G401.6 (cell line): ENCODE results near the gene POLR2L.

ENCODE experiments used
- FAIRE-seq: peaks from 2 replicates; lab custom pipeline; 2012; peaks lifted over from hg19 to GRCh38; lab: Jason Lieb, UNC

POLR2L gene

DNA sequence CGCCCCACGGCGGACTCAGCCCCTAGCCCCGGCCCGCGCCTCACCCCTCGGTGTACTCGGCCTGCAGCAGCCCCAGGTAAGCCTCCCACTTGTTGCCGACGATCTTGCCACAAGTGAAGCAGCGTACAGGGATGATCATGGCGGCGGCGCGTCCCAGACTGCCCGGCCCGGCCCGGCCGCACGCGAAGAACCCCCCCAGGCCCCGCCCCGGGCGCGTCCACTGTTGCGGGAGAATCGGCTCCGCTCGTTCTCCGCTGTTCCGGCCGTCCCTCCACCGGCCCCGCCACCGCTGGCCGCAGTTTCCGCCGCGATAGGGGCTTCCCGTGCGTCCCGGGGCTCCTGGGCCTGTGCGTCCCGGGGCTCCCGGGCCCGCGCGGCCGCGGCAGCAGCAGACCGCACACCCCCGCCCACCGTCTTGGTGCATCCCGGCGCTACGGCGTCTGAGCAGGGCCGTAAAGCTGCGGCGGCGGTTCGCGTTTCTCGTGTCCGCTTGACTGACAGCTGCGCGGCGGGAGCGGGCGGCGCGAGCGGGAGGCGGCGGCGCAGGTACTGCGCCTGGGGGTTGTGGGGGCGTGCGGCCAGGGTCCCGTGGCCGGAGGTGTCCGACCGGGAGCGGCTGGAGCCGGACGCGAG, at the start of gene POLR2L, which contains the start of gene TSPAN4:
POLR2L (minus strand) TSS at position 160 of the 633 bp plus-strand sequence; CDS start at position 139, 21 bp downstream.
TSPAN4 (plus strand) TSS at position 483 of the 633 bp plus-strand sequence. CDS start 7,453 bp downstream, outside the sequence.
- no peak for FAIRE-seq

- no peak for FAIRE-seq
These were observed 48.6 kb upstream of the POLR2L start for GRCh38 chr11:890794-891540.

- no peak for FAIRE-seq
These were observed 47.6 kb upstream of the POLR2L start for GRCh38 chr11:889687-890475.

DNA sequence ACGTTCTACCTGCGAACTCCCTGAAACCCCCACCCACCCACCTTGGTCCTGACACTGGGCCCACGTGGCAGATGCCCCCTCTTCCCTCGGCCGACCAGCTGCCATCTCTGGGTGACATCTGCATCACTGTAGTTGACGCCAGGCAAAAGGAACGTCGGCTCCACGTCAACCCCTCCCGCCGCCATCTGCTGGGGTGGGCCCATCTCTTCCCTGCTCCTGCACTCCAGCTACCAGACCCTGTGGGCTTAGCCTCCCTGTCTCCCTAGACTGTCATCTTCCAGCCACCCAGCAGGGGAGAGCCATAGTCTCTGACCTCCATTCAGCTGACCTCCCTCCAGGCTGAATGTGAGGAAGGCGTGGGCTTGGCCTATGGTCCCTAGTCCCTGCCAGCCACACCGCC, 46.9 kb upstream of the POLR2L start:
- FAIRE-seq = no peak

GRCh38 chr11:888310-889212, 46.2 kb upstream of the POLR2L start:
- FAIRE-seq = no peak

DNA sequence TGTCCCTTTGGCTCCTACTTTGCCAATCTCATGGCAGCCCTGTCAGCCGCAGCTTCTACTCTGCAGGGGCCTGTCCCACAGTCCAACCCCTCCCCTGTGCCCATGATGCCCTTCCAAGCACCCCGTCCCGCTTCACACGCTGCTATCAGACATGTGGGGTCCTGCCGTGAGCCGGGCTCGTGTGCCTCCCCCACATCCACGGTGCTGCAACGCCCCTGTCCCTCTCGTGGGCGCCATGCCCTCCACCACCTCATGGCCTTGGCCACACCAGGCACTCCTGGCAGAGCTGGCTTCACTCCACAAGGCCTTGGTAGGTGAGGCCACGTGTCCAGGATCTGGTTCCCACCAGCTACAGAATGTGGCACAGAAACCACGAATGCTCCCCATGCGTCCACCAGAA, 45.3 kb upstream of the POLR2L start:
- no peak for FAIRE-seq

GRCh38 chr11:886568-886967, 44.2 kb upstream of the POLR2L start:
- no peak for FAIRE-seq

DNA sequence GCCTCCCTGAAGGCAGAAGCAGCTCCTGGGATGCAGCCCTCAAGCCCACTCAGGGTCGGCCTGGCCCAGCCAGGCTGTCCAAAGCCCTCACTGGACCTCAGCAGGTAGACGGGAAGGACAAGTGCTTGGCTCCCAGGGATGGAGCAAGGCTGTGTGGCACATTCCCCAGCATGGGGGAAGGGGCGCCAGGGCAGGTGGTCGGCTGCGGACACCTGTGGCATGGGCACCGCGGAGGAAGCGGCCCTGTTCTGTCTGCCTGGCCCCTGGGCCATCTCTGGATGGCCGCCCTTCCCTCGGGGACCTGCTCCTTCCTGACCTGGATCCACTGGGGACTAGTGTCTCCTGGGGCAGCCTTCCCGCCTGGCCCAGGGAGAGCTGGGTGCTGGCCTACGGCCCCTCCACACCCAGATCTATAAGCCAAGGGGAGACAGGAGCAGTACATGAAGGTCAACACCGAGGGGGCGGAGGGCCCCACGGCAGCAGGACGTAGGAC, 42.3 kb upstream of the POLR2L start:
- FAIRE-seq = no peak

DNA sequence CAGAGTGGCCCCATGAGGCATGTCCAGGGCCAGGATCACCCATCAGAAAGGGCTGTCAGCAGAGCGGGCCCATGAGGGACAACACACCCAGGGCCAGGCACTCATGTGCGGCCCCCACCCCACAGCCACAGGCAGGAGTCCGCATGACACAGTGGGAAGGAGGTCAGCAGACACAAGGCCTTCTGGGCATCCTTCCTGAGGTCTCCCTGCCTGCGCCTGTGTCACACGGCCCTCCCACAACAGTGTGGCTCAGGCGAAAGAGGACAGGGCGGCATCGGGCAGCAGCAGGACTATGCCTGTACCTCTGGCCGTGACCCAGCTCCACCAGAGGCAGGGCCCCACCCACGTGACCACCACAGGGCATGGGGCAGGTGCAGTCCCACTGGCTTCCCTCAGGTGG, 41.2 kb upstream of the POLR2L start:
- FAIRE-seq = no peak

- no peak for FAIRE-seq
These were observed 40.3 kb upstream of the POLR2L start for GRCh38 chr11:882596-882995.

DNA sequence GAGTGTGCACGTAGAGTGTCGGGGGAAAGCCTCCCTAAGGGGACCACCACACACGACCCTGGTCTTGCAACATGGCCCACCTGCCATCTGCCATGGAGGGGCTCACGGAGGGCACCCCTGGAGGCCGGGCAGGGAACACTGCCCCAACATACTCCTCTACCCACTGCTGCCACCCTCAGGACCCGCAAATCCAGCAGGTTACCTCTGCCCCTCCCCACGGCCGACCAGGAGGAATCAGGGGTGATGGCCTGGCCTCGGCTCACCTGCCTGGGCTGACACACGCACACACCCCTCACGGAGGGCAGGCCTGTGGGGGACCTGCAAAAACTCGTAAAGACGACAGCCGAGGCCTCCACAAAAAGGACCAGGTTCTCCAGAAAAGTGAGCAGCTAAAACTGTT, 38.1 kb upstream of the POLR2L start:
- FAIRE-seq = no peak

DNA sequence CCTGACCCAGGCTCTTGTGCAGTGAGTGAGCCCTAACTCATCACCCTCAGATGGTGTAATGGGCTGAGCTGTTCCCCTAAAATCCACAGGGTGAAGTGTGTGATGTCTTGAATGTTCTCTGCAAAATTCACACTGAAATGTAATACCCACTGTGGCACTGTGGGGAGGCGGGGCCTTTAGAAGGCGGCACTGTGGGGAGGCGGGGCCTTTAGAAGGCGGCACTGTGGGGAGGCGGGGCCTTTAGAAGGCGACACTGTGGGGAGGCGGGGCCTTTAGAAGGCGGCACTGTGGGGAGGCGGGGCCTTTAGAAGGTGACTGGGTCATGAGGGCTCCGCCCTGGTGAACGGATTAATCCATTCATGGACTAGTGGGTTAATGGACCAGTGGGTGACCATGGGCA, 35.2 kb upstream of the POLR2L start:
- no peak for FAIRE-seq

- FAIRE-seq = no peak
These were observed 34.2 kb upstream of the POLR2L start for GRCh38 chr11:876545-876944.

- no peak for FAIRE-seq
These were observed 33.5 kb upstream of the POLR2L start for GRCh38 chr11:875769-876301.

DNA sequence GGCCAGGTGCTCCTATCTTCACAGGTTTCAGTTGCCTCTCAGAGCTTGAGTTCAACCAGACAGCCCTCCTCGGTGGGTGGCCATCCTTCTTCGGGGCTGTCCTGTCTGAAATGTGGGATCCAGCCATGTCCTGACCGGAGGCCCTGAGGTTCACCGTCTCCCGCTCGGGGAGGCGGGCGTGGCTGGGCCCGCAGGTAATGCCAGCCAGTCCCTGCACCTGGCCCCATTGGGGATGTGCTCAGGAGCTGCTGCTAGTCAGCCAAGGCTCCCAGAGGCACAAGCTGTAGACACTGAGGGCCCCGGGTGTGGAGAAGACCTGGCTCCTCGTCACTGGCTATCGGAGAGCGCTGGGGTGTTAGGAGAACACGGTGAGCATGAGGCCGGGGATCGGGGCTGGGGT, 32.9 kb upstream of the POLR2L start:
- FAIRE-seq = no peak

- FAIRE-seq = no peak
These were observed 31.4 kb upstream of the POLR2L start for GRCh38 chr11:873706-874105.

DNA sequence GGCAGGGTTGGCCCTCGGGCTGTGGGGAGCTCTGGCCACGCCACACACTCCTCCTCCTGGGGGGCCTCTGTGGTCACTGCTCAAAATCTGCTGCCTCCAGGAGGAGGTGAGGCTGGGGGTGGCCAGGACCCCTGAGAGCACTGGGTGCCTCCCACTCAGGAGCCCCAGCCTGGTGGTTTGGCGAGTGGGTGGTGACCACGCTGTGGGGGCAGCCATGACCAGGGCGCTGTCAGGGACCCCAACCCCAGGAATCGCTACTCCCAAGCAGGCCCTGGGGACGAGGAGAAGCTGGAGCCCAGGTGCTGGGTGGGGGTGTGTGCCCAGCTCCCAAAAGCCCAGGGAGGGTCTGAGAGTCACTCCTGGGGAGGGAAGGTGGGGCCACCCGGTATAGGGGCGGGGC, 30.5 kb upstream of the POLR2L start:
- FAIRE-seq = no peak

DNA sequence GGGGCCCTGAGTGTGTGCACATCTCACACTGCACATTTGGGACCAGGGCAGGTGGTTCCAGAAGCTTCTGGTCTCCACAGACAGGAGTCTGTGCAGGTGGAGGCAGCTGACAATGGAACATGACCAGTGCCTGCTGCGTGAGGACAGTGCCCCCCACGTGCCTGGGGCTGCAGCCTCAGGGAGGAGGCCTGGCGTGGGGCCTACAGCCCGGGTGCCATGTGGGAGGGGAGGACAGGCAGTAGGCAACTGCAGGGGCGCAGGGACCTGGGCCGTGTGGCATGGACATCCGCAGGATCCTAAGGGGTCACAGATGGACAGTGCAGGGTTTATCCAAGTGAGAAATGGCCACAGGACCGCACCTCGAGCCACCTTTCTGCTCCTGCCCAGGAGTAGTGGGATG, 29.1 kb upstream of the POLR2L start:
- FAIRE-seq = no peak

DNA sequence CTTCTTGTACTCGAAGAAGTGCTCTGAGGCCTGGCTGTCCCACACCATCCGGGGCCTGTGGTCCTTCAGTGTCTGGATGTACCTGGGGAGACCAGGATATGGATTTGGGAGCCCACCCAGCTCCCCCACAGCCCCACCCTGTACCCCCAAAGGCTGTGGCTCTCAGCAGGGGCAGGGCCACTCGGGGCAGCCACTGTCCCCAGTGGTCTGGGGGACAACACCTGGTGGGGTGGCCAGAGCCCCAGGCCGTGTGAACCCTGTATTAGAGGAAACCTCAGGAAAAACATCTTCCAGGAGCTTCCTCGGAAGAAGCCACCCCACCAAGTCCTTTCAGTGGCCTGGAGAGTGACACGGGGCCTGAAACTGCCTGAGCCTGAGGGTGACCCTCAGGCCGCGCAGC, 28.1 kb upstream of the POLR2L start:
- FAIRE-seq = no peak

- FAIRE-seq = no peak
These were observed 27.7 kb upstream of the POLR2L start for GRCh38 chr11:870127-870413.

GRCh38 chr11:869399-870126, 27.2 kb upstream of the POLR2L start:
- FAIRE-seq = no peak
